CD14-positive monocyte (primary cell): Measurements from ENCODE around the gene KDM6A. TPM values are rescaled to one million over a fixed set of nuclear protein-coding genes. Genes with fewer than 3 reads are reported as not detected.
A peak's percentile ranks its signal among the peaks of the same experiment; 100 is the strongest.

Source experiments
- DNase-seq, 3 donors: peaks; one replicate each; pipeline ENCODE4 v3.0.0-alpha.2; 2011 to 2022
- H2AFZ ChIP-seq: 2 replicates; pipeline ENCODE4 v1.6.0; 2012; ENCODE audit warnings: mild to moderate bottlenecking, low read depth, low read length, inconsistent platforms; ENCODE audit not compliant: insufficient read depth, poor library complexity, severe bottlenecking
- H3K27ac ChIP-seq, 2 donors: 1 replicate in 1 of 2; 2 replicates in 1 of 2; pipeline ENCODE4 v1.5.1; 2012 to 2013; ENCODE audit warnings: low read length in 2 of 2, control low read depth in 1 of 2, inconsistent platforms in 1 of 2, low read depth in 1 of 2, mild to moderate bottlenecking in 1 of 2
- H3K27me3 ChIP-seq, 2 donors: one replicate each; pipeline versions ENCODE4 v1.6.0 to v1.6.1; 2011 to 2013; ENCODE audit warnings: low read length in 2 of 2; ENCODE audit not compliant: control insufficient read depth in 2 of 2, insufficient read depth in 2 of 2
- H3K36me3 ChIP-seq, 2 donors: replicated peaks in 1 of 2; 1 replicate in 1 of 2; 2 replicates in 1 of 2; pipeline versions ENCODE4 v1.5.1 to v1.6.1; 2012 to 2013; ENCODE audit warnings: low read length in 2 of 2, control low read depth in 1 of 2, inconsistent platforms in 1 of 2, mild to moderate bottlenecking in 1 of 2; ENCODE audit not compliant: insufficient read depth in 2 of 2, control insufficient read depth in 1 of 2
- H3K4me1 ChIP-seq, 2 donors: 1 replicate in 1 of 2; 2 replicates in 1 of 2; pipeline versions ENCODE4 v1.5.1 to v1.6.1; 2012 to 2013; ENCODE audit warnings: low read length in 2 of 2, control low read depth in 1 of 2, inconsistent platforms in 1 of 2, mild to moderate bottlenecking in 1 of 2, moderate library complexity in 1 of 2; ENCODE audit not compliant: insufficient read depth in 2 of 2, control insufficient read depth in 1 of 2
- H3K4me2 ChIP-seq: replicated peaks from 2 replicates; pipeline ENCODE3; 2012; ENCODE audit warnings: low read length, moderate library complexity, mild to moderate bottlenecking; ENCODE audit not compliant: poor library complexity, severe bottlenecking; ENCODE audit errors: extremely low read depth
- H3K4me3 ChIP-seq, 3 experiments: fragments of 200-600 bp in 1 of 3; sonication (generic) in 1 of 3; replicated peaks in 1 of 3; 1 replicate in 2 of 3; 2 replicates in 1 of 3; pipeline ENCODE4 v1.5.1; 2011 to 2013; ENCODE audit warnings: low read length in 3 of 3, mild to moderate bottlenecking in 3 of 3, control low read depth in 2 of 3, low read depth in 2 of 3, inconsistent platforms in 1 of 3, moderate library complexity in 1 of 3
- H3K79me2 ChIP-seq: 2 replicates; pipeline ENCODE4 v1.6.0; 2012; ENCODE audit warnings: mild to moderate bottlenecking, control low read depth, inconsistent platforms, low read length, moderate library complexity; ENCODE audit not compliant: insufficient read depth
- H3K9ac ChIP-seq: 2 replicates; pipeline ENCODE4 v1.6.0; 2017; ENCODE audit warnings: low read length, mild to moderate bottlenecking; ENCODE audit not compliant: insufficient read depth, poor library complexity, severe bottlenecking
- H3K9me3 ChIP-seq, 2 donors: replicated peaks in 1 of 2; 1 replicate in 1 of 2; 2 replicates in 1 of 2; pipeline versions ENCODE4 v1.5.1 to v1.6.1; 2012 to 2013; ENCODE audit warnings: low read length in 2 of 2, control low read depth in 1 of 2; ENCODE audit not compliant: control insufficient read depth in 1 of 2, insufficient read depth in 1 of 2
- H4K20me1 ChIP-seq: 2 replicates; pipeline ENCODE4 v1.6.0; 2012; ENCODE audit warnings: mild to moderate bottlenecking, low read length, control low read depth, moderate library complexity; ENCODE audit not compliant: insufficient read depth
- H3K27ac Mint-ChIP-seq, 7 donors: one replicate each; pipeline ENCODE4 v1.8.0; 2020; ENCODE audit warnings: mild to moderate bottlenecking in 7 of 7, mixed read lengths in 7 of 7, moderate library complexity in 6 of 7, inconsistent platforms in 2 of 7
- H3K27me3 Mint-ChIP-seq, 3 donors: one replicate each; pipeline ENCODE4 v1.8.0; 2021 to 2022; ENCODE audit warnings: low read depth in 3 of 3, mild to moderate bottlenecking in 3 of 3, mixed read lengths in 3 of 3, moderate library complexity in 3 of 3, inconsistent platforms in 1 of 3
- H3K36me3 Mint-ChIP-seq, 2 donors: one replicate each; pipeline ENCODE4 v1.8.0; 2020; ENCODE audit warnings: mixed read lengths in 2 of 2, inconsistent platforms in 1 of 2, mild to moderate bottlenecking in 1 of 2
- H3K4me1 Mint-ChIP-seq: one replicate; pipeline ENCODE4 v1.8.0; 2020; ENCODE audit warnings: mild to moderate bottlenecking, mixed read lengths
- H3K4me3 Mint-ChIP-seq, 2 donors: one replicate each; pipeline ENCODE4 v1.8.0; 2020; ENCODE audit warnings: mild to moderate bottlenecking in 2 of 2, mixed read lengths in 2 of 2, moderate library complexity in 1 of 2
- H3K9me3 Mint-ChIP-seq, 7 donors: one replicate each; pipeline ENCODE4 v1.8.0; 2020 to 2022; ENCODE audit warnings: mixed read lengths in 7 of 7, mild to moderate bottlenecking in 6 of 7, moderate library complexity in 6 of 7, inconsistent platforms in 2 of 7
- CTCF ChIP-seq: fragments of 200-600 bp; IDR thresholded peaks from one replicate; pipeline ENCODE4 v1.8.0; 2022; ENCODE audit warnings: antibody characterized with exemption, mild to moderate bottlenecking
- WGBS: methylation state at CpG from one replicate; pipeline ENCODE4 v1.1.5; 2013; ENCODE audit warnings: missing lambda C conversion rate; ENCODE audit not compliant: insufficient coverage; 5-methylcytosine and 5-hydroxymethylcytosine counted together
- intact Hi-C, 2 donors: fragments of 100-400 bp; cut with micrococcal nuclease; formaldehyde crosslinking; loops; one replicate each; pipeline versions ENCODE4 v1.15.0 to v1.15.1; 2023
- polyA plus RNA-seq, 3 donors: library from polyadenylated mRNA; depleted of rRNA in 1 of 3; unstranded in 2 of 3; stranded (reverse) in 1 of 3; fragments of 300-500 nt in 2 of 3; fragments of >200 nt in 1 of 3; fragmentation: Illumina TruSeq in 2 of 3; gene quantifications; 1 replicate in 2 of 3; 2 replicates in 1 of 3; pipeline ENCODE4 v1.2.3, GENCODE V29; 2012 to 2021

KDM6A gene
- polyA plus RNA-seq, 3 donors, result 7.6 to 35.0 (median 13.8) TPM

- H3K9me3 Mint-ChIP-seq, result no peaks in the 10 kb centered on the region
- TF ChIP-seq CTCF, result no peak
- H3K27ac ChIP-seq, result peak overlapping the region in 1 of 2 donors; percentile 42
- H3K27ac Mint-ChIP-seq, result peak overlapping the region in 1 of 7 donors; percentile 15
- H2AFZ ChIP-seq, result peak overlapping the region; percentile 92
- no peaks in the 10 kb centered on the region for H3K27me3 ChIP-seq
- no peaks in the 10 kb centered on the region for H3K36me3 Mint-ChIP-seq
- H3K36me3 ChIP-seq, result no peaks in the 10 kb centered on the region
- no peak overlapping the region for H3K9ac ChIP-seq
- H3K9me3 ChIP-seq, result no peaks in the 10 kb centered on the region
- peaks cover 9 to 28% of the 10 kb centered on the region in 2 donors for H3K4me1 ChIP-seq
- H3K4me2 ChIP-seq, result peak overlapping the region; percentile 88
- H3K27me3 Mint-ChIP-seq, result no peaks in the 10 kb centered on the region
- no peak overlapping the region for H3K4me3 Mint-ChIP-seq
- DNase-seq, result no peak
- no CpG with 5 or more reads among the region's 16 CpGs for WGBS
- H3K4me3 ChIP-seq, result peak overlapping the region in 1 of 3 experiments; percentile 90
- peaks cover 47% of the 10 kb centered on the region for H3K79me2 ChIP-seq
- intact Hi-C loops, result loop anchor here in 1 of 2 donors (5.0 kb wide), 2 partner anchors 46 to 859 kb away; no protein-coding TSS in a partner anchor
- H4K20me1 ChIP-seq, result peaks cover 21% of the 10 kb centered on the region
- H3K4me1 Mint-ChIP-seq, result peaks cover 14% of the 10 kb centered on the region
Observed at GRCh38 chrX:44871114-44871645, 1.8 kb upstream of the KDM6A start.

GRCh38 chrX:44871931-44872820, 812 bp upstream of the KDM6A start:
- Mint-ChIP-seq H3K36me3 (peaks cover 0 to 1% of the 10 kb centered on the region in 2 donors), H3K9me3 (no peaks in the 10 kb centered on the region), H3K4me1 (peaks cover 19% of the 10 kb centered on the region), H3K27ac (peak overlapping the region; percentile 89 to 99 (median 97)), H3K4me3 (peak overlapping the region; percentile 79 to 85), H3K27me3 (no peaks in the 10 kb centered on the region)
- Histone ChIP-seq H3K79me2 (peaks cover 57% of the 10 kb centered on the region), H3K9ac (peak overlapping the region; percentile 99), H3K27ac (peak overlapping the region; percentile 75 to 94), H3K9me3 (no peaks in the 10 kb centered on the region), H3K4me2 (peak overlapping the region; percentile 88), H3K4me3 (peak overlapping the region; percentile 56 to 90 (median 83)), H2AFZ (peak overlapping the region; percentile 92), H3K36me3 (no peaks in the 10 kb centered on the region), H3K4me1 (peaks cover 10 to 35% of the 10 kb centered on the region in 2 donors), H3K27me3 (no peaks in the 10 kb centered on the region), H4K20me1 (peaks cover 29% of the 10 kb centered on the region)
- DNase-seq, result peak in 2 of 3 donors; percentile 12 to 37
- no peak for TF ChIP-seq CTCF
- intact Hi-C loops, result loop anchor here in 1 of 2 donors (5.0 kb wide), 2 partner anchors 45 to 860 kb away; no protein-coding TSS in a partner anchor
- WGBS, result 0% methylated on average over 29 of the region's 60 CpGs
